GM12878 (cell line): ENCODE data around the gene RAD23B. TPM values are rescaled to one million over a fixed set of nuclear protein-coding genes. Genes with fewer than 3 reads are reported as not detected.

Experiments
- CREB1 ChIP-seq: IDR thresholded peaks from 2 replicates; pipeline ENCODE4 v1.6.1; 2012; ENCODE audit warnings: low read depth, mild to moderate bottlenecking, inconsistent platforms
- EZH2 ChIP-seq: IDR thresholded peaks from 2 replicates; pipeline ENCODE4 v1.6.1; 2012; ENCODE audit warnings: low read depth, mild to moderate bottlenecking, control low read depth, inconsistent platforms, low read length, borderline replicate concordance; ENCODE audit not compliant: control insufficient read depth
- IKZF2 ChIP-seq, 2 experiments: fragments of 450-650 bp; IDR thresholded peaks; 2 replicates each; pipeline ENCODE4 v1.6.1; 2017; ENCODE audit warnings: mild to moderate bottlenecking in 2 of 2, moderate library complexity in 2 of 2
- KAT2A ChIP-seq: conservative IDR thresholded peaks from 2 replicates; pipeline ENCODE4 v1.6.1; 2011; ENCODE audit warnings: low read depth, low read length; ENCODE audit not compliant: control insufficient read depth
- PBX3 ChIP-seq: IDR thresholded peaks from 2 replicates; pipeline ENCODE4 v1.6.1; 2011; ENCODE audit warnings: mild to moderate bottlenecking, low read depth, low read length, moderate library complexity; ENCODE audit not compliant: insufficient replicate concordance
- SIN3A ChIP-seq: IDR thresholded peaks from 2 replicates; pipeline ENCODE4 v1.6.1; 2012; ENCODE audit warnings: low read depth, low read length, improper control_type of control experiment
- SREBF1 ChIP-seq: IDR thresholded peaks from 2 replicates; pipeline ENCODE4 v1.6.1; 2012; ENCODE audit warnings: mild to moderate bottlenecking, low read length
- ZBTB4 ChIP-seq: fragments of 450-650 bp; formaldehyde crosslinking; IDR thresholded peaks from 2 replicates; pipeline ENCODE4 v1.4.0; 2022; ENCODE audit warnings: mild to moderate bottlenecking, moderate library complexity
- ZNF207 ChIP-seq: fragments of 450-650 bp; IDR thresholded peaks from 2 replicates; pipeline ENCODE4 v1.6.1; 2014; ENCODE audit warnings: antibody characterized with exemption, mild to moderate bottlenecking, borderline replicate concordance
- polyA plus RNA-seq, 11 experiments: library from polyadenylated mRNA; depleted of rRNA in 4 of 11; unstranded in 6 of 11; stranded (reverse) in 5 of 11; fragments of >200 nt; fragmentation: Nextera tagmentation in 4 of 11; fragmentation: Illumina TruSeq in 1 of 11; extraction: Ambion mirVana in 4 of 11; extraction: Trizol in 1 of 11; gene quantifications; 1 replicate in 1 of 11; 2 replicates in 10 of 11; pipeline versions ENCODE4 v1.2.1 to v1.2.3, GENCODE V29; 2011 to 2016; ENCODE audit warnings: inconsistent platforms in 2 of 11, missing spikeins in 2 of 11, low read depth in 1 of 11
- total RNA-seq, 4 experiments: library from RNA; depleted of rRNA in 3 of 4; stranded (reverse); fragments of >200 nt in 3 of 4; fragmentation: Illumina TruSeq in 1 of 4; extraction: Trizol in 1 of 4; gene quantifications; 2 replicates each; pipeline versions ENCODE4 v1.2.1 to v1.2.3, GENCODE V29; 2013 to 2021

RAD23B gene
- total and polyA plus RNA-seq, 10 of the 15 experiments (the other 5 are each of a cell fraction or from before 2014, with no cell fraction given), result 10.3 to 256 (median 54.6) TPM

GRCh38 chr9:107273634-107274033 is 9.4 kb upstream of the RAD23B start (continued):
- no peak for TF ChIP-seq ZBTB4 (CRISPR knock-in tag)
- 0 out of 2 replicates have a peak, but pooled peaks have one; percentile 12 for TF ChIP-seq SIN3A
- TF ChIP-seq ZNF207, result no peak
- TF ChIP-seq CREB1, result no peak
- no peak for TF ChIP-seq EZH2
- no peak for TF ChIP-seq PBX3
- no peak for TF ChIP-seq SREBF1
- no peak for TF ChIP-seq KAT2A
- TF ChIP-seq IKZF2 (IDR thresholded peaks at IDR 0.05), result no peak
